ENCODE measurements around the gene CD58.
A peak's percentile ranks its signal among the peaks of the same experiment; 100 is the strongest.
"Not testable (repeated sequence)": the region's sequence is repeated elsewhere in the genome, so short reads cannot be mapped to it uniquely, and the experiment has no call there.

The CD58 gene

DNA sequence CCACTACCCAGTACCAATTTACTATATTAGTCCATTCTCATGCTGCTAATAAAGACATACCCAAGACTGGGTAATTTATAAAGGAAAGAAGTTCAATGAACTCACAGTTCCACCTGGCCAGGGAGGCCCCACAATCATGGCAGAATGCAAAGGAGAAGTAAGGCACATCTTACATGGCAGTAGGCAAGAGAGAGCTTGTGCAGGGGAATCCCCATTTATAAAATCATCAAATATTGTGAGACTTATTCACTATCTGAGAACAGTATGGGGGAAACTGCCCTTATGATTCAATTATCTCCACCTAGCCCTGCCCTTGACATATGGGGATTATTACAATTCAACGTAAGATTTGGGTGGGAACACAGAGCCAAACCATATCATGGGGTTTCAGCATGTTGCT lies 6.4 kb downstream of the CD58 start:
- TF ChIP-seq POU2F2 (IDR thresholded peaks at IDR 0.05; ENCODE audit: low read depth, low read length) (0 out of 2 replicates have a peak, but pooled peaks have one; percentile 18), SPI1 (IDR thresholded peaks at IDR 0.05; ENCODE audit: low read depth, low read length) (no peak)
- FAIRE-seq (no peak), DNase-seq (ENCODE audit: insufficient read length, low spot score) (no peak)

GRCh38 chr1:116562465-116562864 lies 8.4 kb downstream of the CD58 start:
- DNase-seq (ENCODE audit: insufficient read length, low spot score); FAIRE-seq: not testable (repeated sequence)

DNA sequence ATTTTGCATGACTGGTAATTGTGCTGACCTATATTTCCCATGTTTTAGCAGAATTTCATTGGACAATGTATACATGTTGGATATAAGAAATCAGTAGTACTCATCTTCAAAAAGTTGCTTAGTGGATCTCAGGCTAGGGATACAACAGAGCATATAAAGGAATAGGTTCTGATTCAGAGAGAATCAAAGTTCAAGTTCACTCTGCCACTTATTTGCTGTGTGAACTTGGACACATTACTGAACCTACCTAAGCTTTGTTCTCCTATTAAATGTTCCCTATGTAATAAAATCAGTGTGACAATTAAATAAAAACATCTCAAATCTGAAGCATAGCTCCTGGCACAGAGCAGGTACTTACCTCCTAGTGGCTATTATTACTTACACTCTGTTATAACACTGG lies 9.3 kb downstream of the CD58 start:
- DNase-seq (ENCODE audit: insufficient read length, low spot score) (no peak), FAIRE-seq (no peak)
- no peak for TF ChIP-seq POLR2AphosphoS5 (IDR thresholded peaks at IDR 0.05; ENCODE audit: low read depth, low read length)
- TF ChIP-seq PAX5 (IDR thresholded peaks at IDR 0.05; ENCODE audit: insufficient read depth, low read length, severe bottlenecking): no peak
- no peak for TF ChIP-seq POLR2A (IDR thresholded peaks at IDR 0.05; ENCODE audit: low read depth, low read length)
- no peak for TF ChIP-seq TAF1 (IDR thresholded peaks at IDR 0.05; ENCODE audit: low read depth, low read length)
- TF ChIP-seq SPI1 (IDR thresholded peaks at IDR 0.05; ENCODE audit: low read depth, low read length): no peak
- no peak for TF ChIP-seq POU2F2 (IDR thresholded peaks at IDR 0.05; ENCODE audit: low read depth, low read length)

DNA sequence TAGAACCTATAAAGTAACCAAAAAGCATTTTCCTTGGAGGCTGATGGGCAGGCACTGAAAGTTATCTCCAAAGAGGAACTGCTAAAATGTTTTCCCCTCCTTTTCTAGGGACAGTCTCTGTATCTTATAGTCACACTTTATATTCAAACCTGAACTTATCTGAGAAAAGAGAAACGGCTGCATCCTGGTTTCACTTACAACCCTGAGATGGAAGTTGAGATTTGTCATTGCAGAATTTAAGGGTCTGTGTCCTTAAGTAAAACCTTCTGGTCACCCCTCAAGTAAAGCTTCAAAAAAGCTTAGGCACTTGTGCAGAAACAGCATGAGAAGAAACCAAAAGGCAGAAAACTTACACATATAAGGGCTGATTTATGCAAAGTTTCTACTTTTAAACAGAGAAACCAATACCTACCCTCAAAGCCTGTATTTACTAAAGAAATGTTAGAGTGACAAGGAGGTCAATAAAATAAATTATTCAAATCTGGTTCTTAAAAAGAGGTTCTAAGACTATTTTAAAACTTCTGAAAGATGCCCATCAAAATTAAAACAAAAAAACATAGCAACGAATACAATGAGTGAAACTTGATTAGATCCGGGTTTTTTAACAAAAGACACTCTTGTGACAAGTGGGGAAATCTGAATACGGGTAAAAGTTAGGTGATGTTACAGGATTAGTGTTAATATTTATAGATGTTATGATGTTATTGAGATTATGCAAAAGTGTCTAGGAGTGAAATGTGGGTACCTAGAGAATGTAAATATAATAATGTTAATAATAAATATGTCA lies 9.9 kb downstream of the CD58 start:
- DNase-seq (ENCODE audit: insufficient read length, low spot score) (no peak), FAIRE-seq (no peak)
- peak; percentile 84 for TF ChIP-seq SPI1 (IDR thresholded peaks at IDR 0.05; ENCODE audit: low read depth, low read length)
- TF ChIP-seq POU2F2 (IDR thresholded peaks at IDR 0.05; ENCODE audit: low read depth, low read length): no peak
- no peak for TF ChIP-seq TAF1 (IDR thresholded peaks at IDR 0.05; ENCODE audit: low read depth, low read length)
- 0 out of 2 replicates have a peak, but pooled peaks have one; percentile 49 for TF ChIP-seq POLR2A (IDR thresholded peaks at IDR 0.05; ENCODE audit: low read depth, low read length)
- peak; percentile 62; the same call in 1 of the 2 replicates for TF ChIP-seq POLR2AphosphoS5 (IDR thresholded peaks at IDR 0.05; ENCODE audit: low read depth, low read length)
- no peak for TF ChIP-seq PAX5 (IDR thresholded peaks at IDR 0.05; ENCODE audit: insufficient read depth, low read length, severe bottlenecking)

GRCh38 chr1:116559304-116559761 lies 11.5 kb downstream of the CD58 start:
- DNase-seq (ENCODE audit: insufficient read length, low spot score) (no peak), FAIRE-seq (peak; percentile 85)
- TF ChIP-seq SPI1 (IDR thresholded peaks at IDR 0.05; ENCODE audit: low read depth, low read length) (peak; percentile 68), POU2F2 (IDR thresholded peaks at IDR 0.05; ENCODE audit: low read depth, low read length) (peak; percentile 86), TAF1 (IDR thresholded peaks at IDR 0.05; ENCODE audit: low read depth, low read length) (peak; percentile 75), POLR2AphosphoS5 (IDR thresholded peaks at IDR 0.05; ENCODE audit: low read depth, low read length) (peak; percentile 58; the same call in 1 of the 2 replicates), PAX5 (IDR thresholded peaks at IDR 0.05; ENCODE audit: insufficient read depth, low read length, severe bottlenecking) (no peak), POLR2A (IDR thresholded peaks at IDR 0.05; ENCODE audit: low read depth, low read length) (peak; percentile 62)

GRCh38 chr1:116558571-116558970 lies 12.3 kb downstream of the CD58 start:
- TF ChIP-seq POLR2A (IDR thresholded peaks at IDR 0.05; ENCODE audit: low read depth, low read length) (peak; percentile 28; the same call in 1 of the 2 replicates), TAF1 (IDR thresholded peaks at IDR 0.05; ENCODE audit: low read depth, low read length) (no peak)
- FAIRE-seq (no peak), DNase-seq (ENCODE audit: insufficient read length, low spot score) (no peak)

- TF ChIP-seq POLR2AphosphoS5 (IDR thresholded peaks at IDR 0.05; ENCODE audit: low read depth, low read length): peak; percentile 70
- no peak for TF ChIP-seq TAF1 (IDR thresholded peaks at IDR 0.05; ENCODE audit: low read depth, low read length)
- TF ChIP-seq POLR2A (IDR thresholded peaks at IDR 0.05; ENCODE audit: low read depth, low read length): peak; percentile 49; the same call in 1 of the 2 replicates
- TF ChIP-seq POU2F2 (IDR thresholded peaks at IDR 0.05; ENCODE audit: low read depth, low read length): peak; percentile 63
- TF ChIP-seq PAX5 (IDR thresholded peaks at IDR 0.05; ENCODE audit: insufficient read depth, low read length, severe bottlenecking): peak; percentile 84
- TF ChIP-seq SPI1 (IDR thresholded peaks at IDR 0.05; ENCODE audit: low read depth, low read length): peak; percentile 69
- DNase-seq (ENCODE audit: insufficient read length, low spot score) (no peak), FAIRE-seq (peak; percentile 51)
These were observed 12.7 kb downstream of the CD58 start for GRCh38 chr1:116558140-116558549.

GRCh38 chr1:116557323-116557878 lies 13.4 kb downstream of the CD58 start:
- FAIRE-seq: no peak
- no peak for DNase-seq (ENCODE audit: insufficient read length, low spot score)
- 0 out of 2 replicates have a peak, but pooled peaks have one; percentile 28 for TF ChIP-seq POLR2A (IDR thresholded peaks at IDR 0.05; ENCODE audit: low read depth, low read length)
- TF ChIP-seq PAX5 (IDR thresholded peaks at IDR 0.05; ENCODE audit: insufficient read depth, low read length, severe bottlenecking): no peak
- no peak for TF ChIP-seq SPI1 (IDR thresholded peaks at IDR 0.05; ENCODE audit: low read depth, low read length)
- TF ChIP-seq POLR2AphosphoS5 (IDR thresholded peaks at IDR 0.05; ENCODE audit: low read depth, low read length): peak; percentile 54; the same call in 1 of the 2 replicates
- no peak for TF ChIP-seq POU2F2 (IDR thresholded peaks at IDR 0.05; ENCODE audit: low read depth, low read length)
- no peak for TF ChIP-seq TAF1 (IDR thresholded peaks at IDR 0.05; ENCODE audit: low read depth, low read length)

GRCh38 chr1:116556289-116557006 lies 14.4 kb downstream of the CD58 start:
- DNase-seq (ENCODE audit: insufficient read length, low spot score) (no peak), FAIRE-seq (peak; percentile 95)
- peak; percentile 13 for TF ChIP-seq PAX5 (IDR thresholded peaks at IDR 0.05; ENCODE audit: insufficient read depth, low read length, severe bottlenecking)
- peak; percentile 65; the same call in 1 of the 2 replicates for TF ChIP-seq POU2F2 (IDR thresholded peaks at IDR 0.05; ENCODE audit: low read depth, low read length)
- TF ChIP-seq POLR2AphosphoS5 (IDR thresholded peaks at IDR 0.05; ENCODE audit: low read depth, low read length): peak; percentile 77; the same call in 1 of the 2 replicates
- peak; percentile 73; the same call in 1 of the 2 replicates for TF ChIP-seq POLR2A (IDR thresholded peaks at IDR 0.05; ENCODE audit: low read depth, low read length)
- TF ChIP-seq SPI1 (IDR thresholded peaks at IDR 0.05; ENCODE audit: low read depth, low read length): peak; percentile 32
- peak; percentile 49; the same call in 1 of the 2 replicates for TF ChIP-seq TAF1 (IDR thresholded peaks at IDR 0.05; ENCODE audit: low read depth, low read length)
